KMS-11 (cell line): Measurements from ENCODE around the gene MAML3.

Experiments used
- H2AFZ ChIP-seq: fragments of 200-600 bp; sonication (generic); 2 replicates; pipeline ENCODE4 v1.6.1; 2016; ENCODE audit warnings: antibody characterized with exemption, mixed run types, low read depth
- H3K27ac ChIP-seq: fragments of 200-600 bp; sonication (generic); 2 replicates; pipeline ENCODE4 v1.6.1; 2016; ENCODE audit warnings: mild to moderate bottlenecking, mixed run types
- H3K27me3 ChIP-seq: fragments of 200-600 bp; sonication (generic); 2 replicates; pipeline ENCODE4 v1.6.1; 2017; ENCODE audit warnings: mild to moderate bottlenecking, low read depth, mixed run types, moderate library complexity; ENCODE audit not compliant: insufficient read depth
- H3K36me3 ChIP-seq: fragments of 200-600 bp; sonication (generic); 2 replicates; pipeline ENCODE4 v1.6.1; 2017; ENCODE audit warnings: mild to moderate bottlenecking, mixed run types; ENCODE audit not compliant: insufficient read depth
- H3K4me1 ChIP-seq: fragments of 200-600 bp; sonication (generic); 2 replicates; pipeline ENCODE4 v1.6.1; 2016; ENCODE audit warnings: mild to moderate bottlenecking, low read depth, mixed run types; ENCODE audit not compliant: poor library complexity, severe bottlenecking
- H3K4me2 ChIP-seq: fragments of 200-600 bp; sonication (generic); 2 replicates; pipeline ENCODE4 v1.7.0; 2016; ENCODE audit warnings: mild to moderate bottlenecking, mixed run types
- H3K4me3 ChIP-seq: fragments of 200-600 bp; sonication (generic); IDR thresholded peaks from 2 replicates; pipeline ENCODE4 v1.6.1; 2017; ENCODE audit warnings: low read depth, low read length, mixed read lengths; ENCODE audit not compliant: insufficient read depth
- H3K79me2 ChIP-seq: fragments of 200-600 bp; sonication (generic); 2 replicates; pipeline ENCODE4 v1.6.1; 2016; ENCODE audit warnings: low read depth, mixed run types; ENCODE audit not compliant: insufficient read depth
- H3K9ac ChIP-seq: fragments of 200-600 bp; sonication (generic); 2 replicates; pipeline ENCODE4 v1.6.1; 2016; ENCODE audit warnings: mild to moderate bottlenecking, mixed run types
- H4K20me1 ChIP-seq: fragments of 200-600 bp; sonication (generic); 2 replicates; pipeline ENCODE4 v1.6.1; 2016; ENCODE audit warnings: mild to moderate bottlenecking, mixed run types; ENCODE audit not compliant: insufficient read depth
- CTCF ChIP-seq: fragments of 200-600 bp; sonication (generic); conservative IDR thresholded peaks from 2 replicates; pipeline ENCODE4 v1.6.1; 2017; ENCODE audit warnings: low read depth, mild to moderate bottlenecking, antibody characterized with exemption, low read length, moderate library complexity, mixed read lengths

Gene MAML3

DNA sequence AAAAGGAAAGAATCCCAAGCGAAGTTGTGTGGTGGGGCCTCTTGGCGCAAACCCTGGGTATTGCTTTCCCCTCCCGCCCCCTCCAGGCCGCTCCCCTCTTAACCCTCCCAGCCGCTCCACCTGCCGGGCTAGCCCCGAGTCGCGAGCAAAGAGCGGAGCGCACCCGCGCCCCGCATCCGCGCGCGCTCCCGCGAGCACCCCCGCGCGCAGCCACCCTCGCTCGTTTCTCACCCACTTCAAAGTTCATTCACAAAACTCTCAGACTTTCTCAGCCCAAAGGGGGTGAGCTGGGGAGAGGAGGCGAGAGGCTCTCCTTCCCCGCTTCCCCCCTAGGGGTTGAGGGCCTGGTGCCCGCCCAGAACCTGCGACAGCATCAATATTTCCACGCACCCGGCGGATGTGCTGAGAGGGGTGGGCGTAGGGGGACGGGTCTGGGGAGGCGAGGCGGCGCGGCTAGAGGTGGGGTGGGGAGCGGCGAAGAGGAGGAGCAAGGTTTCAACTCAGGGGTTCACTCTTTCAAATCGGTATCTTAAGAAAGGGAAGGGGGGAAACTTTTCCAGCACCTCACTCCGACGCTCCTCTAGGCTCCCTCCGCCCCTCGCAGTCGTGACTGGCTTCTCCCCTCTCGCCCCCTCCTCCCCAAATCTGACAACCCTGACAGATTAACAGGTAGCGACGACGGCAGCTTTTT, 1.8 kb downstream of the MAML3 start:
- Histone ChIP-seq H3K4me1 (peaks cover 40% of the 10 kb centered on the region), H3K27ac (peak overlapping the region; percentile 64), H3K4me2 (peak overlapping the region; percentile 75), H3K4me3 (no peak overlapping the region), H3K9ac (peak overlapping the region; percentile 71; the same call in 1 of the 2 replicates), H2AFZ (peak overlapping the region; percentile 85), H4K20me1 (no peaks in the 10 kb centered on the region), H3K79me2 (no peaks in the 10 kb centered on the region), H3K36me3 (no peaks in the 10 kb centered on the region), H3K27me3 (no peaks in the 10 kb centered on the region)
- TF ChIP-seq CTCF: peak; percentile 44; the same call in 1 of the 2 replicates

- Histone ChIP-seq H3K27ac (peak overlapping the region; percentile 64), H3K4me3 (no peak overlapping the region), H3K79me2 (no peaks in the 10 kb centered on the region), H3K36me3 (no peaks in the 10 kb centered on the region), H3K4me2 (peak overlapping the region; percentile 75), H2AFZ (peak overlapping the region; percentile 85), H3K27me3 (no peaks in the 10 kb centered on the region), H4K20me1 (no peaks in the 10 kb centered on the region), H3K9ac (peak overlapping the region; percentile 71), H3K4me1 (peaks cover 35% of the 10 kb centered on the region)
- no peak for TF ChIP-seq CTCF
These were observed 2.3 kb downstream of the MAML3 start for GRCh38 chr4:140151699-140152012.

GRCh38 chr4:140150886-140151698, 2.9 kb downstream of the MAML3 start:
- peak overlapping the region; percentile 85 for H2AFZ ChIP-seq
- H4K20me1 ChIP-seq: no peaks in the 10 kb centered on the region
- no peak for TF ChIP-seq CTCF
- H3K9ac ChIP-seq: peak overlapping the region; percentile 71
- H3K36me3 ChIP-seq: no peaks in the 10 kb centered on the region
- H3K27ac ChIP-seq: peak overlapping the region; percentile 64
- peaks cover 30% of the 10 kb centered on the region for H3K4me1 ChIP-seq
- peak overlapping the region; percentile 74 for H3K4me3 ChIP-seq
- no peaks in the 10 kb centered on the region for H3K27me3 ChIP-seq
- H3K4me2 ChIP-seq: peak overlapping the region; percentile 75
- H3K79me2 ChIP-seq: no peaks in the 10 kb centered on the region

- no peaks in the 10 kb centered on the region for H3K27me3 ChIP-seq
- no peaks in the 10 kb centered on the region for H3K79me2 ChIP-seq
- TF ChIP-seq CTCF: no peak
- peak overlapping the region; percentile 85 for H2AFZ ChIP-seq
- H3K4me3 ChIP-seq: peak overlapping the region; percentile 74
- no peaks in the 10 kb centered on the region for H4K20me1 ChIP-seq
- peak overlapping the region; percentile 71 for H3K9ac ChIP-seq
- no peaks in the 10 kb centered on the region for H3K36me3 ChIP-seq
- H3K27ac ChIP-seq: peak overlapping the region; percentile 64
- peaks cover 24% of the 10 kb centered on the region for H3K4me1 ChIP-seq
- peak overlapping the region; percentile 75 for H3K4me2 ChIP-seq
These were observed 3.4 kb downstream of the MAML3 start for GRCh38 chr4:140150636-140150885.
